ENCODE measurements around the gene OBSCN.
A peak's percentile ranks its signal among the peaks of the same experiment; 100 is the strongest.

The OBSCN gene

DNA sequence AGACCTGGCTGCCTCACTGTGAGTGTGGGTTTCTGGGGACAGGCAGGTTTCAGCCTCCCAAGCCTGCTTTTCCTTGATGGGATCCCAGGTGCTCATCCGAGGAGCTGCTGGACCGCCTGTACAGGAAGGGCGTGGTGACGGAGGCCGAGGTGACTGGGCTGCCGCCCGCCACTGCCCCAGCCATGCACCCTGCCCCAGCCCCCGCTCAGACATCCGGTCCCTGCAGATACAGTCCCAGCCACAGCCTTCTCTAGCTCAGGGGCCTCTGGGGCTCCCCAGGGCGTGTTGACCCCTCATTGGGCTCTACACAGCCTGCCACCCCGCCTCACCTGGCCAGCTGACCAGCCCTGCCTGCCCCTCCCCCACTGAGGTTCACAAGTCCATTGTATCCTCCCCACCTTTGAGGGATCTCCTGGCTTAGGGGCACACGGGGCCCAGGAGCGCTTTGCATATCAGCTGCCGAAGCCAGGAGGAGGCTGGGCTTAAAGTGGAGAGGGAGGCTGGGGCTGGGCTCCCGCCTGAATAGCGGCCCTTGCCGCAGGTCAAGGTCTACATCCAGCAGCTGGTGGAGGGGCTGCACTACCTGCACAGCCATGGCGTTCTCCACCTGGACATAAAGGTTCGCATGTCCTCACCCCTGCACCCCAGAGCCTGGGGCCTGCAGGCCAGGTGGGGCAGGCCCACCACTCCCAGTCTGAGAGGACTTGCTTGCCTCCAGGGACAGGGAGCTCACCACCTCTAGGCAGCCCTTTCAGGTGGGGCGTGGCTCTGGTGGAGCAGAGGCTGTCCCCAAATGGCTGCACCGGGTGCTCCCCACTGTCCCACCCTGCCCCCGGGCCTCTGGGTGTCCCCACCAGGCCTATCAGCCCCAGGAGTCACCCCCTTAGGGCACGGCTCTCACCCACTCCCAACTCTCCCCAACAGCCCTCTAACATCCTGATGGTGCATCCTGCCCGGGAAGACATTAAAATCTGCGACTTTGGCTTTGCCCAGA lies 160.3 kb downstream of the OBSCN start:
- peak overlapping the region in 1 of 2 donors; percentile 52 for H3K27ac Mint-ChIP-seq
- peaks cover 0 to 10% of the 10 kb centered on the region in 2 donors for H3K27me3 Mint-ChIP-seq
- peaks cover 0 to 4% of the 10 kb centered on the region in 2 donors for H3K4me1 Mint-ChIP-seq (ENCODE audit: low read depth in 2 of 2)
- H3K9me3 Mint-ChIP-seq: no peaks in the 10 kb centered on the region
- ATAC-seq (replicated peaks): no peak
- no peaks in the 10 kb centered on the region for H3K36me3 Mint-ChIP-seq (ENCODE audit: insufficient read depth)
- DNase-seq: no peak
- no peak overlapping the region for H3K4me3 Mint-ChIP-seq

DNA sequence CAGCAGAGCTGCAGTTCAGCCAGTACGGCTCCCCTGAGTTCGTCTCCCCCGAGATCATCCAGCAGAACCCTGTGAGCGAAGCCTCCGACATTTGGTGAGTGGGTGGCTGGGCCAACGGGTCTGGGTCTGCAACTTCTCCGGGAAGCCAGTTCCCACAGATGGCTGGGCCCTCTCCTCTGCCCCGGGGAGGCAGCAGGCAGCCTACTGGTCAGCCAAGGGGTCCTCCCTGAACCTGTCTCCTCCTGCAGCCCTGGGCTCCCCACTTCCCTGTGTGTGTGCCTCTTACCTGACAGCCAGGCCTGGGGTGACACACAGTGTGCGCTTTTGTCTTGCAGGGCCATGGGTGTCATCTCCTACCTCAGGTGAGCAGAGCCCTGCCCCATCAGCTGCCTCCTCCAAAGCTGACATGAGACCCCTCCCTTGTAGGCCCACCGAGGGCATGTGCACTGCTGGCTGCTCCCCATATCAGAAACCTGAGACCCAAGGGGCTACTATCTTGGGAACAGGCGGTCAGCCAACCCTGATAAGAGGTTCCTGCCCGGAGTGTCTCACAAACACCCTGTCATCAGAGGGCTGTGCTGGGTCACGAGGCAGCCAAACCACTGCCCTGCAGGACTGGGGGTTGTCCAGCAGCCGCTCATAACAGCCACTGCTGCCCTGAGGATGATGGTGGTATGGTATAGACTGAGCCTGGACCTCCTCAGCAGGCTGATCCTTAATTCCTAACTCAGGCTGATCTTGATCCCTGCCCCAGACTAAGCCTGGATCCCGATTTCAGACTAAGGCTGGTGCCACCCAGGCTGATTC lies 161.2 kb downstream of the OBSCN start:
- DNase-seq (no peak), ATAC-seq (replicated peaks) (no peak)
- no peak overlapping the region for H3K4me3 Mint-ChIP-seq
- no peaks in the 10 kb centered on the region for H3K9me3 Mint-ChIP-seq
- peaks cover 1 to 4% of the 10 kb centered on the region in 2 donors for H3K4me1 Mint-ChIP-seq (ENCODE audit: low read depth in 2 of 2)
- no peak overlapping the region for H3K27ac Mint-ChIP-seq
- H3K36me3 Mint-ChIP-seq (ENCODE audit: insufficient read depth): no peaks in the 10 kb centered on the region
- H3K27me3 Mint-ChIP-seq: peaks cover 0 to 19% of the 10 kb centered on the region in 2 donors

DNA sequence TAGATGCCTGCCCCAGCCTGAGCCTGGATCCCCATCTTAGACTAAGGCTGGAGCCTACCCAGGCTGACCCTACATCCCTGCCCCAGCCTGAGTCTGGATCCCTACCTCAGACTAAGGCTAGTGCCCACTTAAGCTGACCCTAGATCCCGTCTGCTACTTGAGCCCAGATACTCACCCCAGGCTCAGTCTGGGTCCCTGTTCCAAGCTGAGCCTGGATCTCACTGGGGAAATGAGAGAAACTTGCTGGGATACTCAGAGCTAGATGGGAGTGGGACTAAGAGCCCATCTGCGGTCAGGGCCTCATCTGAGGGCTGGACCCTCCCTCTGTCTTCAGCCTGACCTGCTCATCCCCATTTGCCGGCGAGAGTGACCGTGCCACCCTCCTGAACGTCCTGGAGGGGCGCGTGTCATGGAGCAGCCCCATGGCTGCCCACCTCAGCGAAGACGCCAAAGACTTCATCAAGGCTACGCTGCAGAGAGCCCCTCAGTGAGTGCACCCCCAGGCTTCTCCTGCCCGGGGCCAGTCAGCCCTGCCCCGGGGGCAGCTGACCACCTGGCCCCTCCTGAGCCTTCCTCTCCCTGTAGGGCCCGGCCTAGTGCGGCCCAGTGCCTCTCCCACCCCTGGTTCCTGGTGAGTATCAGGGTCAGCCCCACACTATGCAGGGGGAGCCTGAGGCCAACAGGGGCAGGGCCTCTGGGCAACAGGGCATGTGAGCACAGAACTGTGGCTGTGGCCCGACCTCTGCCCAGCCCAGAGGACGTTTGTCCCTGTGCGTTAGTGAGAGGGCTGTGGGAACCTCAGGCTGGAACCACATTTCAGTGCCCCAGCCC lies 162.0 kb downstream of the OBSCN start:
- Mint-ChIP-seq H3K4me3 (no peak overlapping the region), H3K27me3 (peaks cover 0 to 20% of the 10 kb centered on the region in 2 donors), H3K36me3 (ENCODE audit: insufficient read depth) (no peaks in the 10 kb centered on the region), H3K27ac (no peak overlapping the region), H3K9me3 (no peaks in the 10 kb centered on the region), H3K4me1 (ENCODE audit: low read depth in 2 of 2) (peaks cover 1 to 4% of the 10 kb centered on the region in 2 donors)
- ATAC-seq (replicated peaks): no peak
- DNase-seq: no peak

DNA sequence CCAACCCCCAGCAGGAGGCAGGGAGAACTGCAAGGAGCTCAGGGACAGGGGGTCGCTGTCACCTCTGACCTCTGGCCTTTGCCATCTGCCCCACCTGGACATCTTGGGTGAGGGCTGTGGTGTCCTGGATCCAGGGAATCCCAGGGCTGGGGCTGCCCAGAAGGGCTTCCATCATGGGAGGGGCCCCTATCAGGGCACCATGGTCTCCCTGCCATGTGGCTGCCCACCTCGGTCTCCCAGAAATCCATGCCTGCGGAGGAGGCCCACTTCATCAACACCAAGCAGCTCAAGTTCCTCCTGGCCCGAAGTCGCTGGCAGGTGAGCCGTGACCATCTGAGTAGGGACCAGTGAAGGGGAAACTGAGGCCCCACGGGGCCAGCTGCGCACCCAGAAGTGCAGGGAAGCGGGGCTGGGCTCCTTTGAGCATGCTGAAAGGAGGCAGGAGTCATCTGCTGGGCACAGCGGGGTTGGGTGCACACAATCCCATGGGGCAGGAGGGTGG lies 162.6 kb downstream of the OBSCN start:
- H3K4me1 Mint-ChIP-seq (ENCODE audit: low read depth in 2 of 2): peaks cover 1 to 4% of the 10 kb centered on the region in 2 donors
- H3K9me3 Mint-ChIP-seq: no peaks in the 10 kb centered on the region
- no peak for ATAC-seq (replicated peaks)
- peaks cover 0 to 20% of the 10 kb centered on the region in 2 donors for H3K27me3 Mint-ChIP-seq
- no peak for DNase-seq
- H3K4me3 Mint-ChIP-seq: no peak overlapping the region
- H3K27ac Mint-ChIP-seq: no peak overlapping the region
- no peaks in the 10 kb centered on the region for H3K36me3 Mint-ChIP-seq (ENCODE audit: insufficient read depth)

DNA sequence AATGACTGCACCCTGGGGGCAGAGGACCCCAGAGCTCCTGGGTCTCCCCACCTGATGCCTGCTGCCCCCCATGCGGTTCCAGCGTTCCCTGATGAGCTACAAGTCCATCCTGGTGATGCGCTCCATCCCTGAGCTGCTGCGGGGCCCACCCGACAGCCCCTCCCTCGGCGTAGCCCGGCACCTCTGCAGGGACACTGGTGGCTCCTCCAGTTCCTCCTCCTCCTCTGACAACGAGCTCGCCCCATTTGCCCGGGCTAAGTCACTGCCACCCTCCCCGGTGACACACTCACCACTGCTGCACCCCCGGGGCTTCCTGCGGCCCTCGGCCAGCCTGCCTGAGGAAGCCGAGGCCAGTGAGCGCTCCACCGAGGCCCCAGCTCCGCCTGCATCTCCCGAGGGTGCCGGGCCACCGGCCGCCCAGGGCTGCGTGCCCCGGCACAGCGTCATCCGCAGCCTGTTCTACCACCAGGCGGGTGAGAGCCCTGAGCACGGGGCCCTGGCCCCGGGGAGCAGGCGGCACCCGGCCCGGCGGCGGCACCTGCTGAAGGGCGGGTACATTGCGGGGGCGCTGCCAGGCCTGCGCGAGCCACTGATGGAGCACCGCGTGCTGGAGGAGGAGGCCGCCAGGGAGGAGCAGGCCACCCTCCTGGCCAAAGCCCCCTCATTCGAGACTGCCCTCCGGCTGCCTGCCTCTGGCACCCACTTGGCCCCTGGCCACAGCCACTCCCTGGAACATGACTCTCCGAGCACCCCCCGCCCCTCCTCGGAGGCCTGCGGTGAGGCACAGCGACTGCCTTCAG lies 163.3 kb downstream of the OBSCN start:
- Mint-ChIP-seq H3K9me3 (no peaks in the 10 kb centered on the region), H3K36me3 (ENCODE audit: insufficient read depth) (no peaks in the 10 kb centered on the region), H3K27ac (no peak overlapping the region), H3K4me1 (ENCODE audit: low read depth in 2 of 2) (peaks cover 1 to 4% of the 10 kb centered on the region in 2 donors), H3K27me3 (peaks cover 0 to 20% of the 10 kb centered on the region in 2 donors), H3K4me3 (no peak overlapping the region)
- DNase-seq (no peak), ATAC-seq (replicated peaks) (no peak)

DNA sequence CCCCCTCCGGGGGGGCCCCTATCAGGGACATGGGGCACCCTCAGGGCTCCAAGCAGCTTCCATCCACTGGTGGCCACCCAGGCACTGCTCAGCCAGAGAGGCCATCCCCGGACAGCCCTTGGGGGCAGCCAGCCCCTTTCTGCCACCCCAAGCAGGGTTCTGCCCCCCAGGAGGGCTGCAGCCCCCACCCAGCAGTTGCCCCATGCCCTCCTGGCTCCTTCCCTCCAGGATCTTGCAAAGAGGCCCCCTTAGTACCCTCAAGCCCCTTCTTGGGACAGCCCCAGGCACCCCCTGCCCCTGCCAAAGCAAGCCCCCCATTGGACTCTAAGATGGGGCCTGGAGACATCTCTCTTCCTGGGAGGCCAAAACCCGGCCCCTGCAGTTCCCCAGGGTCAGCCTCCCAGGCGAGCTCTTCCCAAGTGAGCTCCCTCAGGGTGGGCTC lies 163.9 kb downstream of the OBSCN start:
- peaks cover 1 to 4% of the 10 kb centered on the region in 2 donors for H3K4me1 Mint-ChIP-seq (ENCODE audit: low read depth in 2 of 2)
- no peak overlapping the region for H3K4me3 Mint-ChIP-seq
- no peak overlapping the region for H3K27ac Mint-ChIP-seq
- H3K27me3 Mint-ChIP-seq: peaks cover 0 to 20% of the 10 kb centered on the region in 2 donors
- DNase-seq: no peak
- no peak for ATAC-seq (replicated peaks)
- no peaks in the 10 kb centered on the region for H3K36me3 Mint-ChIP-seq (ENCODE audit: insufficient read depth)
- no peaks in the 10 kb centered on the region for H3K9me3 Mint-ChIP-seq

DNA sequence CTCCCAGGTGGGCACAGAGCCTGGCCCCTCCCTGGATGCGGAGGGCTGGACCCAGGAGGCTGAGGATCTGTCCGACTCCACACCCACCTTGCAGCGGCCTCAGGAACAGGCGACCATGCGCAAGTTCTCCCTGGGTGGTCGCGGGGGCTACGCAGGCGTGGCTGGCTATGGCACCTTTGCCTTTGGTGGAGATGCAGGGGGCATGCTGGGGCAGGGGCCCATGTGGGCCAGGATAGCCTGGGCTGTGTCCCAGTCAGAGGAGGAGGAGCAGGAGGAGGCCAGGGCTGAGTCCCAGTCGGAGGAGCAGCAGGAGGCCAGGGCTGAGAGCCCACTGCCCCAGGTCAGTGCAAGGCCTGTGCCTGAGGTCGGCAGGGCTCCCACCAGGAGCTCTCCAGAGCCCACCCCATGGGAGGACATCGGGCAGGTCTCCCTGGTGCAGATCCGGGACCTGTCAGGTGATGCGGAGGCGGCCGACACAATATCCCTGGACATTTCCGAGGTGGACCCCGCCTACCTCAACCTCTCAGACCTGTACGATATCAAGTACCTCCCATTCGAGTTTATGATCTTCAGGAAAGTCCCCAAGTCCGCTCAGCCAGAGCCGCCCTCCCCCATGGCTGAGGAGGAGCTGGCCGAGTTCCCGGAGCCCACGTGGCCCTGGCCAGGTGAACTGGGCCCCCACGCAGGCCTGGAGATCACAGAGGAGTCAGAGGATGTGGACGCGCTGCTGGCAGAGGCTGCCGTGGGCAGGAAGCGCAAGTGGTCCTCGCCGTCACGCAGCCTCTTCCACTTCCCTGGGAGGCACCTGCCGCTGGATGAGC lies 164.5 kb downstream of the OBSCN start:
- H3K4me1 Mint-ChIP-seq (ENCODE audit: low read depth in 2 of 2): peaks cover 1 to 4% of the 10 kb centered on the region in 2 donors
- no peak for DNase-seq
- H3K9me3 Mint-ChIP-seq: no peaks in the 10 kb centered on the region
- no peak for ATAC-seq (replicated peaks)
- no peak overlapping the region for H3K27ac Mint-ChIP-seq
- H3K4me3 Mint-ChIP-seq: no peak overlapping the region
- H3K36me3 Mint-ChIP-seq (ENCODE audit: insufficient read depth): no peaks in the 10 kb centered on the region
- peaks cover 0 to 21% of the 10 kb centered on the region in 2 donors for H3K27me3 Mint-ChIP-seq

DNA sequence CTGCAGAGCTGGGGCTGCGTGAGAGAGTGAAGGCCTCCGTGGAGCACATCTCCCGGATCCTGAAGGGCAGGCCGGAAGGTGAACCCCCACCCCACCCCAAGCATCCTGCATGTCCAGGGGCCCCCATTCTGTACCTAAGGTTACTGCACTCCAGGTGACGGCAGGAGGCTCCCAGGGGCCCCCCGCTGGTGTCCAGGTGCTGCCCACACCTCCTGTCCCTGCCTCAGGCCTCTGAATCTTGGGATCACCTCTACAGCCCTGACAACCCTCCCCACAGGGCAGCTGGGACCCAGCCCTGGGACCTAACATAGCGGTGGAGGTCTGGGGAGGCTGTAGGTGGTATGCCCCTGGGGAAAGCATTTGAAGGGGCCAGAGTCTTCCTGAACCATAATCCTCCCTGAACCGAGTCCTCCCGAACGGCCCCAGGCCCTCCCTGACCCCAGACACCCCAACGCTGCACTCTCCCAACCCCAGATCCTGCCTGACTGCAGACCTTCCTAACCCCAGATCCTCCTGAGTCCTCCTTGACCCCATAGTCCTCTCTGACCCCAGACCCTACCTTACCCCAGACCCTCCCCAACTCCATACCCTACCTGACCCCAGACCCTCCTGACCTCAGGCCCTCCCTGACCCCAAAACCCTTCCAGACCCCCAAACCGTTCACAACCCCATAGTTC lies 165.3 kb downstream of the OBSCN start:
- peaks cover 1 to 4% of the 10 kb centered on the region in 2 donors for H3K4me1 Mint-ChIP-seq (ENCODE audit: low read depth in 2 of 2)
- no peak overlapping the region for H3K4me3 Mint-ChIP-seq
- no peaks in the 10 kb centered on the region for H3K9me3 Mint-ChIP-seq
- DNase-seq (no peak), ATAC-seq (replicated peaks) (no peak)
- H3K27ac Mint-ChIP-seq: no peak overlapping the region
- no peaks in the 10 kb centered on the region for H3K36me3 Mint-ChIP-seq (ENCODE audit: insufficient read depth)
- peaks cover 0 to 26% of the 10 kb centered on the region in 2 donors for H3K27me3 Mint-ChIP-seq

DNA sequence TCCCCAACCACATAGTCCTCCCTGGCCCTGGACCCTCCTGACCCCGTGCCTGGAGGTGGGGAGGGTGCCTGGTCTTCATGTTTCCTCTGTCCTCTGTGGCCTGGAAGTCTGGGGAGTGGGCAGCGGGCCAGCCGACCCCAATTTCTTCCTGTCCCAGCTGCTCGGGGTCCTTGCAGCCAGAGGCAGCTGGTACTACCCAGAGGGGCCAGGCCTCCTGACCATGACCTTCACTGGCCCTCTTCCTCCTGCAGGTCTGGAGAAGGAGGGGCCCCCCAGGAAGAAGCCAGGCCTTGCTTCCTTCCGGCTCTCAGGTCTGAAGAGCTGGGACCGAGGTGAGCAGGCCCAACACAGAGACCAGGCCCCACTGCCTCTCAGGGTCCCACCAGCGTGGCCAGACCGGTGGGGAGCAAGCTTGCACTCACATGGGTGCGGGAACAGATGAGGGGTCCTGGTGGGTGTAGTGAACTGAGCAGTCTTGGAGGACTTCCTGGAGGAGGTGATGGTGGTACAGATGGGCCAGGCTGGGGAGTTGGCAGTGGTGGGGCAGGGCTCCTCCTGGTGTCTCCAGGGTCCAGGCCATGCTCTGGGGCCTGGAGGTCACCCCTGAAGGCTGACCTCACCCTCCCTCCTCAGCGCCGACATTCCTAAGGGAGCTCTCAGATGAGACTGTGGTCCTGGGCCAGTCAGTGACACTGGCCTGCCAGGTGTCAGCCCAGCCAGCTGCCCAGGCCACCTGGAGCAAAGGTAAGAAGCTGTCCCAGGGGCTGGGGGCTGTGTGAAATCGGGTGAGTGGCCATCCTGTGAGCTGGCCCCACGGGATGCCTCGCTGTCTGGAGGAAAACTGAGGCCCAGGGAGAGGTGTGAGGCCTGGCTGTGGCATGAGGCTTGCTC lies 166.1 kb downstream of the OBSCN start:
- ATAC-seq (replicated peaks) (no peak), DNase-seq (no peak)
- Mint-ChIP-seq H3K27ac (peak overlapping the region in 1 of 2 donors; percentile 35), H3K27me3 (peaks cover 5 to 27% of the 10 kb centered on the region in 2 donors), H3K4me3 (no peak overlapping the region), H3K9me3 (no peaks in the 10 kb centered on the region), H3K36me3 (ENCODE audit: insufficient read depth) (no peaks in the 10 kb centered on the region), H3K4me1 (ENCODE audit: low read depth in 2 of 2) (peaks cover 3 to 4% of the 10 kb centered on the region in 2 donors)

DNA sequence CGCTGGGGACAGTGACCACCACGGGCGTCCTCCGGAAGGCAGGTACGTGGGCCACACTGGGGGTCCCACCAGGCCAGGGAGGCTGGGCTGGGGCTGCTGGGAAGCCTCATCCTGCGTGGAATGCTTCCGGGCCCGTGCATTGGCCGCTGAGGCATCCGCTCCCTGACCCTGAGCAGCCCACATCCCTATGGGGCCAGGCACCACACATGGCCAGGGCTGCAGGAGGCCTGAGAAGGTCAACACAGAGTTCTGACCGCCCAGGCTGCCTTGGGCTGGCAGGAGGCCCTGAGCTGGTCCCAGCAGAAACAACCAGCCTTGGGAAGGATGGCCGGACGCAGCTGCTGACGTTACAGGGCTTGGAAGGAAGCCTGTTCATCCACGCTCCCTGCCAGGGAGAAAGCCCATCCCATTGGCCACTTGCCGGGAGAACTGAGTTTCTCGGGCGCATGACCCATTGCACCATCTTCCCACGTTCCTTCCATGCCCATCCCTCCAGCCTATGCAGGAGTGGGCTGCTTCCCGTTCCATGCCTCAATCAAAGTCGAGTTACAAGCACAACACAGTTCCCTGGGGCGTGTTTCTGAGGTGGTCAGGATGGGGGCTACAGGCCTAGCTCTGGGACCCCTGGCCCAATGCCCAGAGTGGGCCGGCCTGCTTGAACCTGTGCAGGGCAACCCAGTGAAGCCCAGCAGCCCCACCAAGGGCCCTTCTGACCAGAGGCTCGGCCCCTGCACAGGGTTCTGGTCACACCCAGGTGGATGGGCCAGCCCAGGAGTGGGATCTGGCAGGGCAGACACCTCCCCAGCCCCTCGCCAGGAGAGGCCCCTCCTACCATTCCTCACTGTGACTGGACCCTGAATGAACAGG lies 167.1 kb downstream of the OBSCN start:
- Mint-ChIP-seq H3K27me3 (peaks cover 15 to 35% of the 10 kb centered on the region in 2 donors), H3K9me3 (no peaks in the 10 kb centered on the region), H3K36me3 (ENCODE audit: insufficient read depth) (no peaks in the 10 kb centered on the region), H3K4me3 (no peak overlapping the region), H3K4me1 (ENCODE audit: low read depth in 2 of 2) (peaks cover 6 to 7% of the 10 kb centered on the region in 2 donors), H3K27ac (no peak overlapping the region)
- ATAC-seq (replicated peaks) (no peak), DNase-seq (no peak)
